Esophagus muscularis mucosa (tissue), 4 donors: Measurements from ENCODE around the gene ZFYVE28.

Source experiments
- EP300 ChIP-seq: sonication (generic); formaldehyde crosslinking; IDR thresholded peaks from one replicate; pipeline ENCODE4 v1.6.1; 2017; ENCODE audit warnings: antibody characterized with exemption
- POLR2AphosphoS5 ChIP-seq, 2 donors: sonication (generic); formaldehyde crosslinking; IDR thresholded peaks; one replicate each; pipeline ENCODE4 v1.6.1; 2017; ENCODE audit warnings: antibody characterized with exemption in 2 of 2
- TF ChIP-seq, protein P1 (sequence below), 3 experiments: fragments of 200-600 bp in 2 of 3; fragments of 450-650 bp in 1 of 3; sonication (generic) in 2 of 3; IDR thresholded peaks; one replicate each; pipeline ENCODE4 v1.5.1; 2017 to 2019; ENCODE audit warnings: antibody characterized with exemption in 3 of 3, mild to moderate bottlenecking in 2 of 3, moderate library complexity in 1 of 3

DNA sequence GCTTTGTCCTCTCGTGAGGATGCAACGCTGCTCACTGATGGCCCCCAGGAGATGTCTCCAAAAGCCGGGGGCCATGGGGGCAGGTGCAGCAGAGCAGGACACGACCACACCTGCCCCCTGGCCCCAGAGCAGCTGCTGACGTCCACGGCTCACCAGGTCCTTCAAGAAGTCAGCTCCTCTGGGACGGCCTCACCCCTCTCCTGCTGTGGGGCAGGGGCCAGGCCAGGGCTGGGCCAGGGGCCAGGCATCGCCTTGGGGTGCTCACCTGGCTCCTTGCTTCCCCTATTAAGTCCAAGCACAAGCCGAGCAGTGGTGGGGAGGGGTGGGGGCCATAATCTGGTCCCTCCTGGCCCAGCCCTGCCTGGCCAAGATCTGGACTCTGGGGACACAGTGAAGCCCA is 128.0 kb downstream of the ZFYVE28 start:
- TF ChIP-seq, protein P1, sequence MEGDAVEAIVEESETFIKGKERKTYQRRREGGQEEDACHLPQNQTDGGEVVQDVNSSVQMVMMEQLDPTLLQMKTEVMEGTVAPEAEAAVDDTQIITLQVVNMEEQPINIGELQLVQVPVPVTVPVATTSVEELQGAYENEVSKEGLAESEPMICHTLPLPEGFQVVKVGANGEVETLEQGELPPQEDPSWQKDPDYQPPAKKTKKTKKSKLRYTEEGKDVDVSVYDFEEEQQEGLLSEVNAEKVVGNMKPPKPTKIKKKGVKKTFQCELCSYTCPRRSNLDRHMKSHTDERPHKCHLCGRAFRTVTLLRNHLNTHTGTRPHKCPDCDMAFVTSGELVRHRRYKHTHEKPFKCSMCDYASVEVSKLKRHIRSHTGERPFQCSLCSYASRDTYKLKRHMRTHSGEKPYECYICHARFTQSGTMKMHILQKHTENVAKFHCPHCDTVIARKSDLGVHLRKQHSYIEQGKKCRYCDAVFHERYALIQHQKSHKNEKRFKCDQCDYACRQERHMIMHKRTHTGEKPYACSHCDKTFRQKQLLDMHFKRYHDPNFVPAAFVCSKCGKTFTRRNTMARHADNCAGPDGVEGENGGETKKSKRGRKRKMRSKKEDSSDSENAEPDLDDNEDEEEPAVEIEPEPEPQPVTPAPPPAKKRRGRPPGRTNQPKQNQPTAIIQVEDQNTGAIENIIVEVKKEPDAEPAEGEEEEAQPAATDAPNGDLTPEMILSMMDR (IDR thresholded peaks at IDR 0.05): no peak
- TF ChIP-seq EP300 (no peak), POLR2AphosphoS5 (IDR thresholded peaks at IDR 0.05) (no peak)
